Measurements from ENCODE around the gene BAZ1A.

BAZ1A gene, protein sequence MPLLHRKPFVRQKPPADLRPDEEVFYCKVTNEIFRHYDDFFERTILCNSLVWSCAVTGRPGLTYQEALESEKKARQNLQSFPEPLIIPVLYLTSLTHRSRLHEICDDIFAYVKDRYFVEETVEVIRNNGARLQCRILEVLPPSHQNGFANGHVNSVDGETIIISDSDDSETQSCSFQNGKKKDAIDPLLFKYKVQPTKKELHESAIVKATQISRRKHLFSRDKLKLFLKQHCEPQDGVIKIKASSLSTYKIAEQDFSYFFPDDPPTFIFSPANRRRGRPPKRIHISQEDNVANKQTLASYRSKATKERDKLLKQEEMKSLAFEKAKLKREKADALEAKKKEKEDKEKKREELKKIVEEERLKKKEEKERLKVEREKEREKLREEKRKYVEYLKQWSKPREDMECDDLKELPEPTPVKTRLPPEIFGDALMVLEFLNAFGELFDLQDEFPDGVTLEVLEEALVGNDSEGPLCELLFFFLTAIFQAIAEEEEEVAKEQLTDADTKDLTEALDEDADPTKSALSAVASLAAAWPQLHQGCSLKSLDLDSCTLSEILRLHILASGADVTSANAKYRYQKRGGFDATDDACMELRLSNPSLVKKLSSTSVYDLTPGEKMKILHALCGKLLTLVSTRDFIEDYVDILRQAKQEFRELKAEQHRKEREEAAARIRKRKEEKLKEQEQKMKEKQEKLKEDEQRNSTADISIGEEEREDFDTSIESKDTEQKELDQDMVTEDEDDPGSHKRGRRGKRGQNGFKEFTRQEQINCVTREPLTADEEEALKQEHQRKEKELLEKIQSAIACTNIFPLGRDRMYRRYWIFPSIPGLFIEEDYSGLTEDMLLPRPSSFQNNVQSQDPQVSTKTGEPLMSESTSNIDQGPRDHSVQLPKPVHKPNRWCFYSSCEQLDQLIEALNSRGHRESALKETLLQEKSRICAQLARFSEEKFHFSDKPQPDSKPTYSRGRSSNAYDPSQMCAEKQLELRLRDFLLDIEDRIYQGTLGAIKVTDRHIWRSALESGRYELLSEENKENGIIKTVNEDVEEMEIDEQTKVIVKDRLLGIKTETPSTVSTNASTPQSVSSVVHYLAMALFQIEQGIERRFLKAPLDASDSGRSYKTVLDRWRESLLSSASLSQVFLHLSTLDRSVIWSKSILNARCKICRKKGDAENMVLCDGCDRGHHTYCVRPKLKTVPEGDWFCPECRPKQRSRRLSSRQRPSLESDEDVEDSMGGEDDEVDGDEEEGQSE (N-terminal part only)

DNA sequence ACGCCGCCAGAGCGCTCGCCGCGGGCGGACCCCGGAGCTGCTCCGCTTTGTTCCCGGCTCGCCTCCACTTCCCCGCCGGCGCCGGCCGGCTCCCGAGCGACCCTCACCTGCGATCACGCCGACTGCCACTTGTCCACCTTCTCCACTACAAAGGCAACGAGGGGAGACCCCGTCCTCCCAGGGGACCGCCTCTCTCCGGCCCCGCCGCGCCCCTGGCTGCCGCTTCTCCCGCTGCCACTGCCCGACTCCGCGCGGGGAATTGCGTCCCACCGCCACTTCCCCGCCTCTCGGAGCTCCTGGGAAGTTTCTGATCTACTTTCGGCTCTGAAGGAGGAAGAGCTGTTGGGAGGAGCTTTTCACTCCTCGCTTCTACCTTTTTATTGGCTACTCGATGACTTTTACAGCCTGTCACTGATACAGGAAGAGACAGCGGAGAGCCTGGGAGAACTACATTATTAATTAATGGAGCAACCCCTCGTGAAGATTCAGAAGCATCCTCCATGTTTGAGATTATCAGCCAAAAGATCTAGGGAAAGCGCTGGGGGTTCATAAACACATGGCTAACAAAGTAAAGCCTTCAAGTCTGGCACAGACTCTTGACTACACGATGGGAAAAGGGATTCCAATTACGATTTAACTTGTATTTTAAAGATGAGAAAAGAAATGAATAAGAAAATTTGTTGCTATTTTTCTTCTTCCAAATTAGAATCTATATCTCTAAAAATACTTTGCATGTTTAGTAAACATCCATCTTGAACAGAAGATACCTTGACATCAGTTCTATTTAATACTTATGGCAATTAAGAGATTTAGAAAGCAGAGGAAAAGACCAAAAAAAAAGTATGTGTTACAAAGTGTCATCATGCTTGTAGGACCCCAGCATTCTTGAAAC is at the start of gene BAZ1A:
TSS of gene BAZ1A (minus strand) at position 330 of the 892 bp plus-strand sequence. CDS start 756 bp downstream, outside the sequence.
- DNase-seq, result peak; percentile 79

GRCh38 chr14:34920339-34920738 is 45.2 kb upstream of the BAZ1A start:
- no peak for DNase-seq

DNA sequence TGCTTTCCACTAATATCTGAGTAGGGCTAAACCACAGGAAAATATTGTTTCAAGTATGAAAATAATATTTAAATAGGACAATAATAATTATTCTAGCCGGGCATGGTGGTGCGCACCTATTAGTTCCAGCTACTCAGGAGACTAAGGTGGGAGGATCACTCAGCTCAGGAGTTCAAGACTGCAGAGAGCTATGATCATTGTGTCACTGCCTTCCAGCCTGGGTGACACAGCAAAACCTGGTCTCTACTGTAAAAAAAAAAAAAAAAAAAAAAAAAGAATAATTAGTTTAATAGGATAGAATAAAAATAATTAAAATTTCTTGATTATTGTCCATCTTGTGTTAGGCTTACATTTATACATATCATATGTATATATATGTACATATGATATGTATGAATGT is 38.5 kb upstream of the BAZ1A start:
- DNase-seq, result no peak

DNA sequence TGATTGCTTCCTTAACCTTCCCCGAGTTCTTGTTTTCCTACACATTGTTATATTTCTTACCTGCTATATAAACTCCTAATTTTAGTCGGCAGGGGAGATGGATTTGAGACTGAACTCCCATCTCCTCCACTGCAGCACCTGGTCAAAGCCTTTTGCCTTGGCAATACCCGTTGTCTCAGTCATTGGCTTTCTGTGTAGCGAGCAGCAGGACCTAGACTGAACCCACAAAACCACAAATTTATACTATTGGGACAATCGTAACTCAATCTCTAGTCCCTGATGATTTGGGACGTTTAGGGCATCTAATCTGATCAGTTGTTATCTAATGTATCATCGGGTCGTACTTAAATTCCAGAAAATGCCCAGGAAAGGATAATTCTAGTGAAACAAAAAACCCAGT is 37.8 kb upstream of the BAZ1A start:
- DNase-seq, result no peak

DNA sequence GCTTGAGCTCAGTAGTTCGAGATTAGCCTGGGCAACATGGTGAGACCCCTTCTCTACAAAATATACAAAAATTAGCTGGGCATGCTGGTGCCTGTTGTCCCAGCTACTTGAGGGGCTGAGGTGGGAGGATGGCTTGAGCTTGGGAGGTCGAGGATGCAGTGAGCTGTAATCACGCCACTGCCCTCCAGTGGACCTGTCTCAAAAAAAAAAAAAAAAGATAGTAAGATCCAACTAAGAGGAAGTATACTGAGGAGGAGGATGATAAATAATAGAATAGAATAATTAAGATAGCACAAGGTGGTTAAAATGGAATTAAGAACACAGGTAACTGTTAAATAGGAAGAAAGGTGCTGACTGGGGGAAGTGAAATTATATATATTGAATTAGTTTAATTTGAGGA is 37.0 kb upstream of the BAZ1A start:
- no peak for DNase-seq

DNA sequence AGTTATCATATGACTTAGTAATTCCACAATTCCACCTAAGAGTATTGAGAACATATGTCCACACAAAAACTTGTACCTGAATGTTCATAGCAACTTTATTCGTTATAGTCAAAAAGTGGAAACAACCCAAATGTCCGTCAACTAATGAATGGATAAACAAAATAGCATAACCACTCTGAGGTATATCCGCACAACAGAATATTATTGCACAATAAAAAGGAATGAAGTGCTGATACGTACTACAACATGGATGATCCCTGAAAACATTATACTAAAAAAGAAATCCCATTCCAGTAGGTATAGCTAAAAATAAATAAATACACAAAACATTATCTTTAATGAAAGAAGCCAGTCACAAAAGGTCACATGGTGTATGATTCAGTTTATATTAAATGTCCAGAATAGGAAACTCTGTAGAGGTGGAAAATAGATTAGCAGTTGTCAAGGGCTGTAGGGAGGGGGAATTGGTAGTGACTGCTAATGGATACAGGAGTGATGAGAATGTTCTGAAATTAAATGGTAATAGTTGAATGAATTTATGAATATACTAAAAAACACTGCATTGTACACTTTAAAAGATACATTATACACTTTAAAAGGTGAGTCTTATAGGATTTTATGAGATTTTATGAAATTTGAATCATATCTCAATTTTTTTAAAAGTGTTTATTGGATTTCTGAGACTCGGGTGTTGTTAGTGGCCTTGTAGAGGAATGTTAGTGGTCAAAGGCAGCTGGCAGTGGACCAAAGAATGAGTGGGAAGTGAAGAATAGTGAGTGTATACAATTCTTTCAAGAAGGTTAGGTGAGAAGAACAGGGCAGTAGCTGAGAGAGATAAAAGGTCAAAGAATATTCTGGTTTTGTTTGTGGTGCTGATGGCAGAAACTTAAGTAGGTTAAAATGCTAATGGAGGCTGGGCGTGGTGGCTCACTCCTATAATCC is 36.3 kb upstream of the BAZ1A start:
- no peak for DNase-seq

DNA sequence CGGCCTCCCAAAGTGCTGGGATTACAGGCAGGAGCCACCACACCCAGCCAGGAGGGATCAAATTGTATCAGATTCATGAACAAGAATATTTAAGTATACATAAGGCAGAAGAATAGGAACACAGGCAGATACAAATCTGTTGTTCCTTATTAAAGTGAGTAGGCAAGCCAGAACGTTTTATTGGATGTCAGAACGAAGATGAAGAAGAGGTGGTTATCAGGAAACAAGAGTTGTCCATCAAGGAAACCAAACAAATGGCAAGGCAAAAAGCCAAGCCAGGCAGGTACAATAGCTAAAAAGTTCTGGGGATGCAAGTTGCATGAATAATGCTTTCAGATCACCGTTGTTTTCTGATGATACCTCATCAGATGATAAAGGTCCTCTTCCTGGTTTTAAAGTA is 31.1 kb upstream of the BAZ1A start:
- no peak for DNase-seq

- DNase-seq, result no peak
Measured at GRCh38 chr14:34895277-34895676, 20.1 kb upstream of the BAZ1A start.

DNA sequence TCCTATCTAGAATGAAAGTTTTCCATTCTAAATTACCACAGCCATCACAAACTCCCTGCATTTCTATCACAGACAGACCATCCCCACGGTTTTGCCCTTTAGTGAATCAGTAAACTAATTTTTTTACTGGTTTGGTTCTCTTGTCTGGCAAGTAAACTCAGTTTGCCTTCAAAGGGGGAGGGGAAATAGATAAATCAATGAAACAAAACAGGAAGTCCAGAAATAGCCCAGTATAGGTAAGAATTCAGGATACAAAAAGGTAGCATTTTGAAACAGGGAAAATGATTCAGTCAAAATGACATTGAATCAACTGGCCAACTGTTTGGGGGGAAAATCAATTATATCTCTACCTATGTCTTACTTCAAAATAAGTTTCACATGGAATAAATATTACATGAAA is 15.8 kb upstream of the BAZ1A start:
- no peak for DNase-seq

- no peak for DNase-seq
Measured at GRCh38 chr14:34888186-34888585, 13.0 kb upstream of the BAZ1A start.

DNA sequence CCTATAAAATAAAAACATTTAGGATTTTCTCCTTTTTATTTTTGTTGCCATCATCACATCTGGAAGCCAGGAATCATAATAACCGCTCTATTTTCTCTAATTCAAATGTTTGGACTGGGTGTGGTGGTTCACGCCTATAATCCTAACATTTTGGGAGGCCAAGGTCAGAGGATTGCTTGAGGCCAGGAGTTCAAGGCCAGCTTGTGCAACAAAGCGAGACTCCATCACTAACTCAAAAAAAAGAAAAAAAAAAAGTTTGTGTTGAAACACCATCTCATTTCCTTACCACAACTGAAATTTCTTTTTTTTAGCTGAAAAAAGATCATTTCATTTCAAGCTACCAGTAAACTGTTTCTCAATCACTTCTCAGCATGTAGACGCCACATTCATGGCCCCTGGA is 8.8 kb upstream of the BAZ1A start:
- no peak for DNase-seq

- peak; percentile 49 for DNase-seq
Measured at GRCh38 chr14:34874386-34875030, 652 bp downstream of the BAZ1A start.

- peak; percentile 53 for DNase-seq
Measured at GRCh38 chr14:34873589-34874385, 1.4 kb downstream of the BAZ1A start.

- DNase-seq, result no peak
Measured at GRCh38 chr14:34872822-34873588, 2.2 kb downstream of the BAZ1A start.

GRCh38 chr14:34867199-34867598 is 8.0 kb downstream of the BAZ1A start:
- no peak for DNase-seq

DNA sequence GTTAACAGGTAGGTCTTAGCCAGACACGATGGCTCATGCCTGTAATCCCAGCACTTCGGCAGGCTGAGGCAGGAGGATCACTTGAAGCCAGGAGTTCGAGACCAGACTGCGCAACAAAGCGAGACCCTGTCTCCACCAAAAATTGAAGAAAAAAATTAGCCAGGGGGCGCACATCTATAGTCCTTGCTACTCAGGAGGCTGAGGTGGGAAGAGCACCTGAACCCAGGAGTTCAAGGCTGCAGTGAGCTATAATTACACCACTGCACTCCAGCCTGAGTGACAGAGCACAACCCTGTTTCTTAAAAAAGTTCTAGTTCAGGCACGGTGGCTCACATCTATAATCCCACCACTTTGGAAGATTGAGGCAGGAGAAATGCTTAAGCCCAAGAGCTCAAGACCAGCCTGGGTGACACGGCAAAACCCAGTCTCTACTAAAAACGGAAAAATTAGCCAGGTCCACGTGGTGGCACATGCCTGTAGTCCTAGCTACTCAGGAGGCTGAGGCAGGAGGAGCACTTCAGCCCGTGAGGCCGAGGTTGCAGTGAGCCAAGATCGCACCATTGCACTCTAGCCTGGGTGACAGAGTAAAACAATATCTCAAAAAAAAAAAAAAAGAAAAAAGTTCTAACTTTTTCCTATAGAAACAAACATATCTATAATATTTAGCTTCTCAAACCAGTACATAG is 9.1 kb downstream of the BAZ1A start:
- no peak for DNase-seq

DNA sequence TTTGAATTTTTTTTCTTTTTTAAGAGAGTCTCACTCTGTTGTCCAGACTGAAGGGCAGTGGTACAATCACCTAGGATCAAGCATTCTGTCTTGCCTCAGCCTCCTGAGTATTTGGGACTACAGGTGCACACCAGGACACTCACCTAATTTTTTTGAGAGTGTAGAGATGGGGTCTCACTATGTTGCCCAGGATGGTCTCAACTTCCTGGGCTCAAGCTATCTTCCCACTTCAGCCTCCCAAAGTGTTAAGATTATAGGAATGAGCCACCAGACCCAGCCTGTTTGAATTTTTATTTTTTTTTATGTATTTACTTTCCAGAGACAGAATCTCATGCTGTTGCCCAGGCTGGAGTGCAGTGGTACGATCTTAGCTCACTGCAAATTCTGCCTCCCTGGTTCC is 11.3 kb downstream of the BAZ1A start:
- no peak for DNase-seq

- no peak for DNase-seq
Measured at GRCh38 chr14:34858765-34859164, 16.4 kb downstream of the BAZ1A start.

Measured in NCI-H748 treated with DMSO at 0.1 percent for 48 hours (cell line).